SK-N-SH (cell line): ENCODE results near the gene MTRF1. TPM values are rescaled to one million over a fixed set of nuclear protein-coding genes. Genes with fewer than 3 reads are reported as not detected.
A peak's percentile ranks its signal among the peaks of the same experiment; 100 is the strongest.

ENCODE experiments used
- CTCF ChIA-PET: fragments of 300-600, 350-600 bp; formaldehyde crosslinking; extraction: SDS; loops from one replicate; lab custom pipeline; 2021; lab: Yijun Ruan, JAX
- POLR2A ChIA-PET: fragments of 350-600 bp; sonication (Branson Sonifier 250); formaldehyde crosslinking; extraction: SDS; loops from one replicate; lab custom pipeline; 2020; ENCODE audit warnings: antibody characterized with exemption, inconsistent platforms; lab: Yijun Ruan, JAX
- DNase-seq: peaks from one replicate; pipeline ENCODE4 v3.0.0; 2012
- H2AFZ ChIP-seq: fragments of 200-600 bp; sonication (generic); 2 replicates; pipeline ENCODE4 v1.8.1; 2016; ENCODE audit warnings: antibody characterized with exemption, mild to moderate bottlenecking, low read depth
- H3F3A ChIP-seq: fragments of 200-600 bp; sonication (generic); replicated peaks from 2 replicates; pipeline ENCODE3; 2016; ENCODE audit warnings: antibody characterized with exemption, mild to moderate bottlenecking; ENCODE audit not compliant: insufficient read depth
- H3K27ac ChIP-seq, 2 experiments: fragments of 200-500 bp in 1 of 2; fragments of 200-600 bp in 1 of 2; sonication (Bioruptor generic) in 1 of 2; sonication (generic), shearing (Covaris generic) in 1 of 2; 2 replicates each; pipeline versions ENCODE4 v1.5.1 to v1.6.1; 2014 to 2016; ENCODE audit warnings: low read depth in 2 of 2, inconsistent platforms in 1 of 2, low read length in 1 of 2, mild to moderate bottlenecking in 1 of 2, mixed read lengths in 1 of 2
- H3K27me3 ChIP-seq: fragments of 200-600 bp; sonication (generic), shearing (Covaris generic); 2 replicates; pipeline ENCODE4 v1.6.1; 2016; ENCODE audit warnings: mixed run types; ENCODE audit not compliant: insufficient read depth
- H3K36me3 ChIP-seq, 2 experiments: fragments of 200-500 bp in 1 of 2; fragments of 200-600 bp in 1 of 2; sonication (Bioruptor generic) in 1 of 2; sonication (generic) in 1 of 2; replicated peaks in 1 of 2; 2 replicates each; pipeline versions ENCODE3 to v1.5.1; 2014 to 2016; ENCODE audit warnings: low read length in 1 of 2, mild to moderate bottlenecking in 1 of 2; ENCODE audit not compliant: insufficient read depth in 2 of 2, control insufficient read depth in 1 of 2
- H3K4me1 ChIP-seq, 2 experiments: fragments of 200-500 bp in 1 of 2; fragments of 200-600 bp in 1 of 2; sonication (Bioruptor generic) in 1 of 2; sonication (generic), shearing (Covaris generic) in 1 of 2; 2 replicates each; pipeline versions ENCODE4 v1.5.1 to v1.6.1; 2014 to 2016; ENCODE audit warnings: low read depth in 1 of 2, low read length in 1 of 2, mixed run types in 1 of 2; ENCODE audit not compliant: insufficient read depth in 2 of 2, control insufficient read depth in 1 of 2
- H3K4me2 ChIP-seq: fragments of 200-600 bp; sonication (generic), shearing (Covaris generic); 2 replicates; pipeline ENCODE4 v1.6.1; 2017; ENCODE audit warnings: mixed run types
- H3K4me3 ChIP-seq, 2 experiments: fragments of 200-500 bp in 1 of 2; fragments of 200-600 bp in 1 of 2; sonication (Bioruptor generic) in 1 of 2; sonication (generic), shearing (Covaris generic) in 1 of 2; 2 replicates each; pipeline versions ENCODE4 v1.5.1 to v1.8.1; 2014 to 2016; ENCODE audit warnings: low read depth in 2 of 2, inconsistent platforms in 1 of 2, low read length in 1 of 2, mild to moderate bottlenecking in 1 of 2, mixed read lengths in 1 of 2, moderate library complexity in 1 of 2
- H3K79me2 ChIP-seq: fragments of 200-600 bp; sonication (generic); 2 replicates; pipeline ENCODE4 v1.8.1; 2017; ENCODE audit warnings: mild to moderate bottlenecking; ENCODE audit not compliant: insufficient read depth
- H3K9ac ChIP-seq: fragments of 200-600 bp; sonication (generic); 2 replicates; pipeline ENCODE4 v1.6.1; 2017; ENCODE audit warnings: mixed run types
- H3K9me2 ChIP-seq: fragments of 200-600 bp; sonication (generic); 2 replicates; pipeline ENCODE4 v1.6.1; 2017; ENCODE audit warnings: mixed run types
- H3K9me3 ChIP-seq: fragments of 200-600 bp; sonication (generic); 2 replicates; pipeline ENCODE4 v1.6.1; 2017; ENCODE audit warnings: mixed run types, mild to moderate bottlenecking, moderate library complexity
- H4K20me1 ChIP-seq: fragments of 200-600 bp; sonication (generic); 2 replicates; pipeline ENCODE4 v1.6.1; 2017; ENCODE audit warnings: mild to moderate bottlenecking, mixed run types; ENCODE audit not compliant: insufficient read depth
- CHD2 ChIP-seq: fragments of 150-350 bp; IDR thresholded peaks from 2 replicates; pipeline ENCODE4 v1.6.1; 2018; ENCODE audit warnings: low read length; ENCODE audit not compliant: partially characterized antibody
- ELF1 ChIP-seq: IDR thresholded peaks from 2 replicates; pipeline ENCODE4 v1.4.0; 2012
- EP300 ChIP-seq, 2 experiments: IDR thresholded peaks; 2 replicates each; pipeline versions ENCODE4 v1.4.0 to v1.6.1; 2012; ENCODE audit warnings: borderline replicate concordance in 1 of 2, low read depth in 1 of 2, low read length in 1 of 2
- FOXJ3 ChIP-seq: sonication (generic); formaldehyde crosslinking; IDR thresholded peaks from 2 replicates; pipeline ENCODE4 v1.5.1; 2020; ENCODE audit warnings: mild to moderate bottlenecking, missing genetic modification reagents
- FOXM1 ChIP-seq: IDR thresholded peaks from 2 replicates; pipeline ENCODE4 v1.4.0; 2012; ENCODE audit warnings: low read depth, mild to moderate bottlenecking
- GATA2 ChIP-seq: sonication (generic); formaldehyde crosslinking; IDR thresholded peaks from 2 replicates; pipeline ENCODE4 v1.5.0; 2020; ENCODE audit warnings: mild to moderate bottlenecking, missing genetic modification reagents
- JUND ChIP-seq: IDR thresholded peaks from 2 replicates; pipeline ENCODE4 v1.4.0; 2012
- MAX ChIP-seq: IDR thresholded peaks from 2 replicates; pipeline ENCODE4 v1.4.0; 2012; ENCODE audit warnings: low read depth
- MEF2A ChIP-seq: IDR thresholded peaks from 2 replicates; pipeline ENCODE4 v1.4.0; 2012; ENCODE audit warnings: low read depth, borderline replicate concordance
- MXI1 ChIP-seq: IDR thresholded peaks from 2 replicates; pipeline ENCODE4 v1.6.1; 2012; ENCODE audit warnings: mild to moderate bottlenecking, low read depth, low read length, improper control_type of control experiment
- NRF1 ChIP-seq: IDR thresholded peaks from 2 replicates; pipeline ENCODE4 v1.6.1; 2012; ENCODE audit warnings: low read depth, mild to moderate bottlenecking, low read length
- POLR2AphosphoS5 ChIP-seq: IDR thresholded peaks from 2 replicates; pipeline ENCODE4 v1.6.1; 2012; ENCODE audit warnings: low read depth, low read length
- RFX5 ChIP-seq: IDR thresholded peaks from 2 replicates; pipeline ENCODE4 v1.6.1; 2012; ENCODE audit warnings: mild to moderate bottlenecking, improper control_type of control experiment, low read length
- RXRA ChIP-seq: IDR thresholded peaks from 2 replicates; pipeline ENCODE4 v1.4.0; 2012; ENCODE audit warnings: low read depth, mild to moderate bottlenecking, borderline replicate concordance
- SIN3A ChIP-seq: IDR thresholded peaks from 2 replicates; pipeline ENCODE4 v1.6.1; 2012; ENCODE audit warnings: low read depth, mild to moderate bottlenecking, low read length, moderate library complexity, borderline replicate concordance
- SMC3 ChIP-seq: IDR thresholded peaks from 2 replicates; pipeline ENCODE4 v1.6.1; 2012; ENCODE audit warnings: low read depth, low read length, improper control_type of control experiment
- TAF1 ChIP-seq: IDR thresholded peaks from 2 replicates; pipeline ENCODE4 v1.6.1; 2012; ENCODE audit warnings: low read depth, mild to moderate bottlenecking, low read length, moderate library complexity, borderline replicate concordance
- TCF12 ChIP-seq: IDR thresholded peaks from 2 replicates; pipeline ENCODE4 v1.4.0; 2012
- YY1 ChIP-seq: IDR thresholded peaks from 2 replicates; pipeline ENCODE4 v1.4.0; 2012; ENCODE audit warnings: low read depth, mild to moderate bottlenecking
- ZBTB33 ChIP-seq: IDR thresholded peaks from 2 replicates; pipeline ENCODE4 v1.4.0; 2012; ENCODE audit warnings: low read depth, borderline replicate concordance
- WGBS: methylation state at CpG from one replicate; pipeline ENCODE4 v1.1.6; 2017; ENCODE audit warnings: low lambda C conversion rate; 5-methylcytosine and 5-hydroxymethylcytosine counted together
- polyA plus RNA-seq, 3 experiments: library from polyadenylated mRNA; depleted of rRNA; stranded (reverse); fragments of >200 nt; gene quantifications; 2 replicates each; pipeline ENCODE4 v1.2.3, GENCODE V29; 2012
- TF ChIP-seq, protein P1 (sequence below): fragments of 150-350 bp; IDR thresholded peaks from 2 replicates; pipeline ENCODE4 v1.6.1; 2016; ENCODE audit warnings: mild to moderate bottlenecking, low read depth, low read length
- TF ChIP-seq, protein P2 (sequence below): fragments of 150-350 bp; IDR thresholded peaks from 2 replicates; pipeline ENCODE4 v1.6.1; 2017; ENCODE audit warnings: antibody characterized with exemption, low read length, low read depth, borderline replicate concordance

The MTRF1 gene
- polyA plus RNA-seq, 1 of the 3 experiments (the other 2 are of a cell fraction), result 9.2 TPM

DNA sequence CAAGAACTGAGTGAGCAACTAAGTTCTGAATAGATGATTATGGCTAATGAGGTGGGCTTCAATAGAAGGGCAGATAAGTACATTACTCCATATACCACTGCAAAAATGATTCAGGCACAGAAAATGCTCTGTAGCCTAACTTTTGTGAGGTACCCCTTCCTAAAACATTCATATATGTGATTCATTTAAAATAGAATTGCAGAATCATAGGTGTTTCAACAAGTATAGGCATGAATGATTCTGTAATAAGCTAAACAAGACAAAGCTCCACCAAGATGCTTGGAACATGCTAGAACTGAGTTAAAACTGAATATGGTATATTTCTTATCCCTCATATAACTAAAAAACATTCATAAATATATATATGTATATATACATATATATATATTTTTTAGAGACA lies 81.1 kb downstream of the MTRF1 start:
- H3K9ac ChIP-seq, result no peak overlapping the region
- H3K36me3 ChIP-seq, result no peaks in the 10 kb centered on the region
- TF ChIP-seq MAX, result no peak
- TF ChIP-seq EP300 (IDR thresholded peaks at IDR 0.05; ENCODE audit: borderline replicate concordance in 1 of 2, low read depth in 1 of 2, low read length in 1 of 2), result no peak
- no peak for TF ChIP-seq POLR2AphosphoS5
- no peak for TF ChIP-seq MXI1
- TF ChIP-seq GATA2 (CRISPR knock-in tag), result no peak
- TF ChIP-seq TCF12, result no peak
- no peak for TF ChIP-seq RFX5
- TF ChIP-seq, protein P1, sequence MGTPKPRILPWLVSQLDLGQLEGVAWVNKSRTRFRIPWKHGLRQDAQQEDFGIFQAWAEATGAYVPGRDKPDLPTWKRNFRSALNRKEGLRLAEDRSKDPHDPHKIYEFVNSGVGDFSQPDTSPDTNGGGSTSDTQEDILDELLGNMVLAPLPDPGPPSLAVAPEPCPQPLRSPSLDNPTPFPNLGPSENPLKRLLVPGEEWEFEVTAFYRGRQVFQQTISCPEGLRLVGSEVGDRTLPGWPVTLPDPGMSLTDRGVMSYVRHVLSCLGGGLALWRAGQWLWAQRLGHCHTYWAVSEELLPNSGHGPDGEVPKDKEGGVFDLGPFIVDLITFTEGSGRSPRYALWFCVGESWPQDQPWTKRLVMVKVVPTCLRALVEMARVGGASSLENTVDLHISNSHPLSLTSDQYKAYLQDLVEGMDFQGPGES, result no peak
- no peak for TF ChIP-seq ELF1
- TF ChIP-seq JUND, result no peak
- no peak for TF ChIP-seq MEF2A
- no peak for TF ChIP-seq RXRA
- no peak overlapping the region for H2AFZ ChIP-seq
- ChIA-PET POLR2A (no interaction called here), CTCF (no interaction called here)
- H3K4me3 ChIP-seq, result no peak overlapping the region
- no peak for DNase-seq
- H3K4me2 ChIP-seq, result no peak overlapping the region
- H3K27me3 ChIP-seq, result no peaks in the 10 kb centered on the region
- H3K9me3 ChIP-seq, result no peaks in the 10 kb centered on the region
- no peaks in the 10 kb centered on the region for H4K20me1 ChIP-seq
- H3K9me2 ChIP-seq, result no peaks in the 10 kb centered on the region
- H3K79me2 ChIP-seq, result no peaks in the 10 kb centered on the region
- no peak overlapping the region for H3K27ac ChIP-seq
- H3K4me1 ChIP-seq, result no peaks in the 10 kb centered on the region
- no peaks in the 10 kb centered on the region for H3F3A ChIP-seq

DNA sequence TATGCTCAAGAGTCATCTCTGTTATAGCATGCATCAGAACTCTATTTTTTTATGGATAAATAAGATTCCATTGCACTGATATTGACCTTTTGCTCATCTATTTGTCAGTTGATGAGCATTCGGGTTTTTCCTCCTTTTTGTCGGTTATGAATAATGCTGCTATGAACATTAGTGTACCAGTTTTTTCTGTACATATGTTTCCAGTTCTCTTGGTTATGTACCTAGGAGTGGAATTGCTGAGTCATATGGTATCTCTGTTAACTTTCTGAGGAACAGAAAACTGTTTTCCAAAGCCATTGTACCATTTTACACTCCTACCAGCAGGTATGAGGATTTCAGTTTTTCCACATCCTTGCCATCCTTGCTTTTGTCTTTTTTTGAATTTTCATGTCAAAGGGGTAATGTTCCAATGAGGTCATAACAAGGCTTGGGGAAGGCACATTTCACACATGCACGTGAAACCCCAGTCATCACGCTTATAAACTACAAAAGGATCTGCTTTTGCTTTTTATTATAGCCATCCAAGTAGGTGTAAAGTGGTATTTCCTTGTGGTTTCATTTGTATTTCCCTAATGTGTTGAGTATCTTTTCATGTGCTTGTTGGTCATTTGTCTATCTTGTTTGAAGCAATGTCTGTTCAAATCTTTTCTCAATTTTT lies 83.7 kb downstream of the MTRF1 start:
- CTCF ChIA-PET, result no interaction called here

More for the DNA sequence above, 83.7 kb downstream of the MTRF1 start:
- Histone ChIP-seq H3K4me1 (no peaks in the 10 kb centered on the region), H3K36me3 (no peaks in the 10 kb centered on the region), H4K20me1 (no peaks in the 10 kb centered on the region), H3K27me3 (no peaks in the 10 kb centered on the region), H3K27ac (0 out of 4 replicates have a peak overlapping the region, but pooled peaks of 1 of the 2 experiments have one; percentile 3), H3K9me2 (no peaks in the 10 kb centered on the region), H3K9ac (no peak overlapping the region), H3K4me2 (no peak overlapping the region), H3F3A (no peaks in the 10 kb centered on the region), H3K79me2 (no peaks in the 10 kb centered on the region), H2AFZ (0 out of 2 replicates have a peak overlapping the region, but pooled peaks have one; percentile 19), H3K4me3 (no peak overlapping the region), H3K9me3 (0 out of 2 replicates have a peak, but pooled peaks cover 6% of the 10 kb centered on the region)
- TF ChIP-seq SMC3 (no peak), EP300 (IDR thresholded peaks at IDR 0.05; ENCODE audit: borderline replicate concordance in 1 of 2, low read depth in 1 of 2, low read length in 1 of 2) (peak in 1 of 2 experiments; percentile 26; a peak in 1 of 4 replicates), TCF12 (peak; percentile 53), CHD2 (no peak), RXRA (peak; percentile 24; the same call in 1 of the 2 replicates), NRF1 (no peak), MAX (0 out of 2 replicates have a peak, but pooled peaks have one; percentile 35), MXI1 (no peak), FOXJ3 (CRISPR knock-in tag) (no peak), ZBTB33 (no peak), YY1 (no peak), ELF1 (no peak), SIN3A (no peak), FOXM1 (no peak), TAF1 (no peak)
- TF ChIP-seq, protein P1, result no peak
- TF ChIP-seq, protein P2, sequence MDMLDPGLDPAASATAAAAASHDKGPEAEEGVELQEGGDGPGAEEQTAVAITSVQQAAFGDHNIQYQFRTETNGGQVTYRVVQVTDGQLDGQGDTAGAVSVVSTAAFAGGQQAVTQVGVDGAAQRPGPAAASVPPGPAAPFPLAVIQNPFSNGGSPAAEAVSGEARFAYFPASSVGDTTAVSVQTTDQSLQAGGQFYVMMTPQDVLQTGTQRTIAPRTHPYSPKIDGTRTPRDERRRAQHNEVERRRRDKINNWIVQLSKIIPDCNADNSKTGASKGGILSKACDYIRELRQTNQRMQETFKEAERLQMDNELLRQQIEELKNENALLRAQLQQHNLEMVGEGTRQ, result no peak
- WGBS, result 60% methylated on average over 4 of the region's 4 CpGs
- POLR2A ChIA-PET, result no interaction called here
- no peak for DNase-seq
